GM18520 (cell line): ENCODE measurements around the gene DDIT4.
A peak's percentile ranks its signal among the peaks of the same experiment; 100 is the strongest.
"Not testable (repeated sequence)": the region's sequence is repeated elsewhere in the genome, so short reads cannot be mapped to it uniquely, and the experiment has no call there.

Experiments
- ATAC-seq: cut with Tn5 transposase; IDR thresholded peaks from one replicate; pipeline ENCODE4 v1.9.1; 2021; ENCODE audit not compliant: unreplicated experiment

The DDIT4 gene

GRCh38 chr10:72248468-72249151, 25.1 kb upstream of the DDIT4 start:
- ATAC-seq, result peak; percentile 75

DNA sequence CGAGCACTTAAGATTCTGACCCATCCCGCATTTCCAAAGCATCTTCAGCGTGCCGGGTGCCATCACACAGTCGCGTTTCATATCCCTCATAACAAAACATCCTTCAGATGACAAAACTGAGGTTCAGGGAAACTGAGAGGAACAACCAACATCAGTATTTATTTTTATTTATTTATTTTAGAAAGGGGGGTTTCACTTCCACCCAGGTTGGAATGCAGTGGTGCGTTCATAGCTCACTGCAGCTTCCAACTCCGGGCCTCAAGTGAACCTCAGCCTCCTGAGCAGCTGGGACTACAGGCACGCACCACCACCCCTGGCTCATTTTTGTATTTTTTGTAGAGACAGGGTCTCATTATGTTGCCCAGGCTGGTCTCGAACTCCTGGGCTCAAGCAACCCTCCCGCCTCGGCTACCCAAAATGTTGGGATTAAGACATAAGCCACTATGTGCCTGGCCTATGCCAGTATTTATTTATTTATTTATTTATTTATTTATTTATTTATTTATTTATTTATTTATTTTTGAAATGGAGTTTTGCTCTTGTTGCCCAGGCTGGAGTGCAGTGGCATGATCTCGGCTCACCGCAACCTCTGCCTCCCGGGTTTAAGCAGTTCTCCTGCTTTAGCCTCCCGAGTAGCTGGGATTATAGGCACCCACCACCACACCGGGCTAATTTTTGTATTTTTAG, 24.4 kb upstream of the DDIT4 start:
- not testable (repeated sequence) for ATAC-seq

DNA sequence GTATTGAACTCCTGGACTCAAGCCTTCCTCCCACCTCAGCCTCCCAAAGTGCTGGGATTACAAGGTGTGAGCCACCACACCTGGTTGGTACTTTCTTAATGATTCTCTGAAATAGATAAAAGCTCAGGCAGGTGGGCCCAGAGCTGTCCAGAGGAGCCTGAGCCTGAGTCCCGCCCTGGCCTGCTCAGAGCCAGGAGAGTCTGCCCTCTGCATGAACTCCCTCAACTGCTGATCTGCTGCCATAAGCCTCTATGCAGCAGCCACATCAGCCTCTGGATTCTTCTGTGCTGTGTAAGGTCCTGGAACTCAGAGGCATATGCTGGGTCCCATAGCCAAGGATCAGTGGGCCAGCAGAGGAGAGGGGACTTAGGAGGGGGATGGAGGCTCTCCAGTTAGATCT, 23.1 kb upstream of the DDIT4 start:
- no peak for ATAC-seq

GRCh38 chr10:72251635-72252034, 22.1 kb upstream of the DDIT4 start:
- ATAC-seq, result no peak

- no peak for ATAC-seq
These were observed 20.8 kb upstream of the DDIT4 start for GRCh38 chr10:72252972-72253371.

DNA sequence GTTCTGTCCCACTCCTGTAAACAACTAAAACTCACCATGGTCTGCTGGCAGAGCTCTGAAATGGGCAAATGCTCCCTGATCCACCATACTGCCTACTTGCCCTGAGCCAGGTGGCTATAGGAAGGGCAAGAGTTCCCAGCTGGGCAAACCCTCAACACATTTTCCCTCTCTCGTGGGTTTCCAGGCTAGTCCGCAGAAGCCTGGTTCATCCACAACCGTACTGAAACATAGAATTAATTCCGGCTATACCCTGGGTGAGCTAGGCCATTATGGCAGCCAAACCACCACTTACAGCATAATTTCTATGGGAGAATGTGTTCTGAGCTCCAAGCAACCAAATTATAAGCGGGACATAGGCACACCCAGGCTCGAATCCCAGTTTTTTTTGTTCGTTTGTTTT, 20.1 kb upstream of the DDIT4 start:
- ATAC-seq, result no peak

DNA sequence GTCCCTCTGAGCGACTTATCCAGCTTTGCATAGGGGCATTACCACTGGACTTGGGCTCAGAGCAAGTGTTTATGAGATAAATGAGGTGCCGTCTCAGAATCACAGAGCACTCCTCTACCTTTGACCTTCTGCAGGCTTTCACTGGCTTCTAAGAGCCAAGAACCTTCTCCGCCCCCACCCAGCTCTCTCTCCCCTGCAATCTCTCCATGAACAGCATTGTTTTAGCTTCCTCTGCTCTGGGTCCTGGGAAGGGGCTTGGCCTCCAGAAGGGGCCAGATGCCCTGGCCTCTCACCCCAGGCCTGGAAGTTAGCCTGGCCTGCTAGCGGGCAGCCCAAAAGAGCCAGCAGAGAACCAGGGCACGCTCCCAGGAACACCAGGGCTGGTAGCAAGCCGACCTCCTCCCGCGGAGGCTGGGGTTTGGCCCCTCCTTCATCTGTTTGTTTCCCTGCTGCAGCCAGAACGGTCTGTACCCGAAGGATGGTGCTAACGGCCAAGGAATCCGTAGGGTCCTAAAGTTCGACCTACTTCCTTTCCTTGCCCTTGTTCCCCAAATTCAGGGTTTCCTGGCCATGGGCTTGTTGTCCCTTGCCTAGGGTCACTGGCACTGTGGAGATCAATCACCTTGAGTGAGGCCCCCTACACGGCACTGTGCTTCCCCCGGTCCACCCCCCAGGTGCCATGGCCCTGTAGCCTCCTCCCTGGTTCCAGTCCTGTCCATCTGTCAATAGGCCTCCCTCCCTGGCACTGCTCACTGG, 18.7 kb upstream of the DDIT4 start:
- no peak for ATAC-seq

DNA sequence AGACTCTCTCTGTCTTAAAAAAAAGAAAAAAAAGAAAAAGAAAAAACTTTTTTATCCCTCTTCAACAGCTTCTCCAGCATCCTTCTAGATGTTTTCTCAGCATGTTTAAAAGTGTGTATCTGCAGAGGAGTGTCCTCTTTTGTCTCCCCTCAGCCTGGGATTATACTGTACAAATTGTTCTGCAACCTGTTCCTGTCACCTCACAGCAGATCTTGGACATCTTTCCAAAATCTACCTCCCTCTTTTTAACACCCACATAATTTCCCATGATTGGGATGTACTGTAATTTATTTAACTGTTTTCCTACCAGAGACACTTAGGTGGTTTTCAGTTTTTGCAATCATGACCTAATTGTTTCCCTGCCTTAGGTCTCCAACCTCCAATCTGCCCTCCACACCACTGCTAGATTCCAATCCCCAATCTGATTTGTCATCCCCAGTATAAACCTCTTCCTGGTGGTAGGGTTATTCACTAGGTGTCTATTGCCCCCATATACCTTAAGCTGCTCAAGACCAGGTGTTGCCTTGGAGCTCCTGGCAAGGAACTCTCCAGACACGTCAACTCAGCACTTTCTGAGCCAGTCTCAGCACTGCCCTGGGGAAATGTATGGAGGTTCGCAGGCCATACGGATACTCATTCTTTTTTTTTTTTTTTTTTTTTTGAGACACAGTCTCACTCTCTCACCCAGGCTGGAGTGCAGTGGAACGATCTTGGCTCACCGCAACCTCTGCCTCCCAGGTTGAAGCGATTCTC, 17.6 kb upstream of the DDIT4 start:
- no peak for ATAC-seq

- ATAC-seq, result no peak
These were observed 16.5 kb upstream of the DDIT4 start for GRCh38 chr10:72257051-72257892.

DNA sequence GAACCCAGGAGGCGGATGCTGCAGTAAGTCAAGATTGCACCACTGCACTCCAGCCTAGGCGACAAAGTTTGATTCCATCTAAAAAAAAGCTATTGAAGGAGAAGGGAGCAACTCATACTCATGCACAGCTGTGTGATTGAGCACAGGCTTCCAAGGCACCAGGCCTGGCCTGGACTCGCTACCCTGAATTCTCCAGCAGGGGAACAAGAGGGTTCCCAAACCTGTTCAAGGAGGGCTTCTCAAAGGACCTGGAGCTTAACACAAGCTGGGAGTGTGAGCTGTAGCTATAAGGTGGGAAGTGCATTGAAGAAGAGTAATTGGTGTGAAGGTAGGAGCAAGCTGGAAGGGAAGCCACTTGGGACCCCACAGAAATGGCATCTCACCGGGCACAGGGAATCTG, 15.1 kb upstream of the DDIT4 start:
- no peak for ATAC-seq

DNA sequence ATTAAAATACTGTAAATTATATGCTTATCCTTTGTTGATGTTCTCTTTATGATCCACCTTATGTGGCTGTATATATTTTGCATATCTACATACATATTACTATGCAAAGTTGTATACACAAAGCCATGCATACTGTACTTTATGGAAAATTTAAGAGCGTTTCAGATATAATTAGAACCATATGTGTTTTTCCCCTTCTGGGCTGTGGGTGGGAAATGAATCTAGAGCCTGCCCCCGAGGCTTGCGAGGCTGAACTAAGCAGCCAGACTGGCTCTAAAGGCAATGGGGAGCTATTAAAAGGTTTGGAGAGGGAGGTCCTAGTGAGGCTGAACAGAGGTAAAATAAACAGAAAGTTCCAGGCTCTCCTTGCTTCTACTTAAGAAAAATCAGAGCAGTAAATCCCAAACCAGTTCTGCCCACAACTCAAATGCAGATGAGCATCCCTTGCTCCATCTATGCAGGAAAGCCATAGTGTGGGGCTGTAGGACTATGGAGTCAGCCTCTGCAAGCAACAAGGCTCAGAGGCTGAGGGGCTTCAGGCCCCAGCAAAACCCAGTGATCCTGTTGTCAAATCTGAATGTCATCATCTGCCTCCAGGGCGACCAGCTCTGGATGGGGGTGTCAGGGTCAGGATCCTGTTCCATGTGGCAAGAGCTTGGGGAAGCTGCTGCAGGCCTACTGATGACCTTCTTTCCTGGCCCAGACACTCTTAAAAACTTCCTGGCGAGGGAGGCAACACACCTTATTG, 14.1 kb upstream of the DDIT4 start:
- ATAC-seq, result no peak

DNA sequence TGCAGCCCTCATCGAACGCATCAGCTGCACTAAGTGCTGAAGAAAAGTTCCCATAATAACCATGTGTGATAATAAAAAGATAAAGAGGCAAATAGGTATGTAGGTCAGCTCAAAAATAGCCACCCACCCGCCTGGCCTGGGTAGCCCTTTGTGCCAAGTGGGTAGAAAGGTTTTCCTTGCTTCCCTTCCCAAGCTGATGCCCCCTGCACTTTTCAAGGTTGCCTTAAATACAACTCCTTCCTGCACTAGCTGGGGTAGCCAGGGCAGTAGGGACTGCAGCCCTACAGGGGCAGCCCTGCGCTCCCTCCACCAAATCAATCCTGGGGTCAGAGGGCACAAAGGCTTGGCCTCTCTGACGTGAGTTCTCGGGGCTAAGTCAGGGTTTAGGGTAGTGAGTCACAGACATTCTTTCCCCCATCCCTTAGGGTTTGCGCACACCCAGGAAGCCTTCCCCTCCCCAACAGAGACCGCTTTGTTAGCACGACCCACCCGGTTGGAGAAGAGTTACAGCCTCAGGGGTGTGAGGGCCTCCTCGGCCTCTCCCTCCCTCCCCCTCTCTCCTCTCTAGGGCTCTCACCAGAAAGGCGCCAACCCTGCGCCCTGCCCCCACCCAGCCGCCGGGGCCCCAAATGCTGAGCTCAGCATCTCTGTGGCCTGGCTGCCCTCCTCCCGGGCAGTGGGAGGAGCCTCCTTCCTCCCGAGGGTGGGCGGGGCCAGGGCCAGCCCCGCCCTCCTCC, 13.3 kb upstream of the DDIT4 start:
- peak; percentile 35 for ATAC-seq

DNA sequence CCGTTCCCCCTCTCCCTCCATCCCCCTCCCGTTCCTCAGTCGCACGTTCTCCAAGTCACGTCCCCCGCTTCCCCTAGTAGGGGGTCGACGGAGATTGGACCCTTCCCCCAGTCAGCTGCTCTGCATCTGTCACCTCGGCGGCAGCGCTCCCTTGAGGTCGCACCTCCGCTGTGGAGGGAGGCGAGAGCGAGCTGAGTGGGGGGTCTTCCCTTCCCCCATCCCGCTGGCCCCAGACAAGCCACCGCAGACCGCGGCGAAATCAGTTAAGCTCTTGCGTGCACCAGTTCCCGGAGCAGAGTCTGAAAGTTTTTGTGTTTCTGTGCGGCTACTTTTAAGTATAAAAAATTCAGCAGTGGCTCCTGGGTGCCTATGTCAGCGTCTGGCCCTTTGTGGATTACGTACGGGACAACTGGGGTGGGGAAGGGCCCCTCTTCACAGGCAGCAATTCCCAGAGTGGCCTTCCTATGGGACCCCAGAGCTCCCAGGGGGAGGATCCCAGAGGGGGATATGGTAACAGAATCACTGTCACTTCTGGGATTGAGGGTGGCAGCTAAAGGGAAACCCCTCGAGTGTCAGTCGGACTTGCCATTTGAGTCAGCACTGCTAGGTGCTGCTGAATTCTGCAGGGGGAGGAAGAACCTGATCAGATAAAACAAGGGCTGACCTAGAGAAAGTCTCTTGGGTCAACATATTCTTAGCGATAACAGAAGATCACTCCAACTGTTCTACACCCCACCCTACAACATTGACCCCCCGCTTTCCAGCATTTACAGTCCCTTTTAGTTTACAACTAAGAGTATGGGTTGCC, 12.5 kb upstream of the DDIT4 start:
- ATAC-seq, result peak; percentile 41

- peak; percentile 11 for ATAC-seq
These were observed 11.8 kb upstream of the DDIT4 start for GRCh38 chr10:72261784-72262404.

GRCh38 chr10:72263613-72264241, 10.0 kb upstream of the DDIT4 start:
- no peak for ATAC-seq

DNA sequence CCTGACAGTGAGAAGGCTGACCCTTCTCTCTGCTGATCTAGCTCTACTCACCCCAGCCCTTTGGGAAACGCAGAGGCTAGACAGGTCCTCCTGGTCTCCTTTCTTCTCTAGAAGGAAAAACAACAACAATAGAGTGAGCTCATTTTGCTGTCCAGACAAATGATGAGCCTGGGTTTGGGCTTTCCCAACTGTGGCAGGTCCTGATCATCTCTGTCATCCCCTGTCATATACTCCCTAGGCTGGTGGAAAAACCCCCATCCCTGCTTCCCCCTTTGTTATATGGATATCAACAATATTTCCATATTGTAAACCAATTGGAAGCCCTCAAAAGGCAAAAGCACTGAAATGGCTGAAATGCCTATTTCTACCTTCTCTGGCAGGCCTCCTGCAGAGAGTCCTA, 9.2 kb upstream of the DDIT4 start:
- no peak for ATAC-seq

DNA sequence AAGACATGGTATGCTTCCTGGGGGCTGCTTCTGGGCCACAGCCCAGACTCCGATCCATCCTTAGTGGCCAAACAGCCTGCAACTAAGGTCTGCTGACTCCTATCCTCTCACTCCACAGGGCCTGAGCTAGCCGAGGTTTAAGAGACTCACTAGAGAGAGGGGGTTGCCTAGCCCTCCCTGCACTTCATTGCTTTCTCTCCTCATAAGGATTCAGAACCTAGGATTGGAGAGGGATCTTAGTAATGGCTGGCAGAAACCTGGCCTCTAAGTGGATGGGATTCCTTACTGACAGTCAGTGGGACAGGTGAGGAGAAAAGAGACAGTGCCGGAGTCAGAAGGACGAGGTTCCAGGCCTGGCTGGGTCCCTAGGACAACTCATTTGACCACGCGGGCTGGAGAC, 8.2 kb upstream of the DDIT4 start:
- ATAC-seq, result no peak
